Vagina (tissue), 2 donors: ENCODE measurements around the gene MRPL3.

ENCODE experiments used
- POLR2A ChIP-seq, 2 donors: fragments of 450-650 bp; IDR thresholded peaks; one replicate each; pipeline ENCODE4 v1.6.1; 2017; ENCODE audit warnings: antibody characterized with exemption in 2 of 2, mild to moderate bottlenecking in 2 of 2, moderate library complexity in 2 of 2
- POLR2AphosphoS5 ChIP-seq, 2 donors: sonication (generic); formaldehyde crosslinking; IDR thresholded peaks; one replicate each; pipeline ENCODE4 v1.9.0; 2017; ENCODE audit warnings: antibody characterized with exemption in 2 of 2, mild to moderate bottlenecking in 2 of 2, low read depth in 1 of 2; ENCODE audit not compliant: insufficient read depth in 1 of 2

GRCh38 chr3:131453533-131453932 lies 49.2 kb downstream of the MRPL3 start:
- no peak for TF ChIP-seq POLR2AphosphoS5 (IDR thresholded peaks at IDR 0.05; ENCODE audit: insufficient read depth in 1 of 2, low read depth in 1 of 2)
- no peak for TF ChIP-seq POLR2A (IDR thresholded peaks at IDR 0.05)
